ENCODE data around the gene TRAF2.

Gene TRAF2

DNA sequence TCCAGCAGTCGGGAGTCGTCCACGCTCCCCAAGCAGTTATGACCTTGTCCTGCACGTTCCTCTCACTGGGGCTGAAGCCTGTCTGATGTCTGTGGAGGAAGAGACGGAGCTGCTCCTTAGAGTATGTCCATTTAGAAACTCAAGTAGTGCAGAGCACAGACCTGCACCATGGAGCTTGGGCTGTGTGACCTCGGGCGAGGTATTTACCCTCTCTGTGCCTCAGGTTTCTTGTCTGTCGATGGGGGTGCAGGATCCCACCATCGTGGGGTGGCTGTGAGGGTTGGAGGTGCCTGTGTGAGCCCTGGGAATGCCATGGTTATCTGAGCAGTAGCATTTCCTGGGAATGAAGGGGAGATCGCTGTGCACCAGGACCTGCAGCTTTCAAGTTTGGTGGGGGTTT, 14.2 kb downstream of the TRAF2 start:
- DNase-seq (ENCODE audit: insufficient read length, low spot score), result no peak
- TF ChIP-seq, protein P1, sequence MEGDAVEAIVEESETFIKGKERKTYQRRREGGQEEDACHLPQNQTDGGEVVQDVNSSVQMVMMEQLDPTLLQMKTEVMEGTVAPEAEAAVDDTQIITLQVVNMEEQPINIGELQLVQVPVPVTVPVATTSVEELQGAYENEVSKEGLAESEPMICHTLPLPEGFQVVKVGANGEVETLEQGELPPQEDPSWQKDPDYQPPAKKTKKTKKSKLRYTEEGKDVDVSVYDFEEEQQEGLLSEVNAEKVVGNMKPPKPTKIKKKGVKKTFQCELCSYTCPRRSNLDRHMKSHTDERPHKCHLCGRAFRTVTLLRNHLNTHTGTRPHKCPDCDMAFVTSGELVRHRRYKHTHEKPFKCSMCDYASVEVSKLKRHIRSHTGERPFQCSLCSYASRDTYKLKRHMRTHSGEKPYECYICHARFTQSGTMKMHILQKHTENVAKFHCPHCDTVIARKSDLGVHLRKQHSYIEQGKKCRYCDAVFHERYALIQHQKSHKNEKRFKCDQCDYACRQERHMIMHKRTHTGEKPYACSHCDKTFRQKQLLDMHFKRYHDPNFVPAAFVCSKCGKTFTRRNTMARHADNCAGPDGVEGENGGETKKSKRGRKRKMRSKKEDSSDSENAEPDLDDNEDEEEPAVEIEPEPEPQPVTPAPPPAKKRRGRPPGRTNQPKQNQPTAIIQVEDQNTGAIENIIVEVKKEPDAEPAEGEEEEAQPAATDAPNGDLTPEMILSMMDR (IDR thresholded peaks at IDR 0.05; ENCODE audit: insufficient read depth, missing control alignments), result no peak
- no peak for FAIRE-seq

DNA sequence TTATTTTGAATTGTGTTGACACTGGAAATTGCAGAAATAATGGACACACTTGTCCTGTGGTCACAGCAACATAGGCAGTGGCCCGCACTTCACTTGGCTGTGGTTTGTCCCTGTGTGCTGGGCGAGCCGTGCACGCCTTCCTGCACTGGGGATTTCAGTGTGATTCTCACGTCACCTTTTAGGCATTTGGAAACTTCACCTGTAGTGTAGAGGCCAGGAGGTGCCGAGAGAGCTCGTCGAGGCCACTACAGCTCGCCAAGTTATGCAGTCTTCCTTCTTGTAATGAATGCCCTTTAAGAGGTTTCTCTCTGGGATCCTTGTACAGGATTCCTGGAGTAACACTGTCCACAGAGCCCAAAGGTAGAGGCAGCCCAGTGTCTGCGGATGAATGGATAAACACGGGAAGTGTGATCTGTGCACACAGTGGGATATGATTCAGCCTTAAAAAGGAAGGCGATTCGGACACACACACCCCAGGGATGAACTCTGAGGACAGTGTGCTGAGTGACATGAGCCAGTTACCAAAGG, 14.7 kb downstream of the TRAF2 start:
- TF ChIP-seq, protein P1 (IDR thresholded peaks at IDR 0.05; ENCODE audit: insufficient read depth, missing control alignments), result no peak
- FAIRE-seq, result no peak
- no peak for DNase-seq (ENCODE audit: insufficient read length, low spot score)

DNA sequence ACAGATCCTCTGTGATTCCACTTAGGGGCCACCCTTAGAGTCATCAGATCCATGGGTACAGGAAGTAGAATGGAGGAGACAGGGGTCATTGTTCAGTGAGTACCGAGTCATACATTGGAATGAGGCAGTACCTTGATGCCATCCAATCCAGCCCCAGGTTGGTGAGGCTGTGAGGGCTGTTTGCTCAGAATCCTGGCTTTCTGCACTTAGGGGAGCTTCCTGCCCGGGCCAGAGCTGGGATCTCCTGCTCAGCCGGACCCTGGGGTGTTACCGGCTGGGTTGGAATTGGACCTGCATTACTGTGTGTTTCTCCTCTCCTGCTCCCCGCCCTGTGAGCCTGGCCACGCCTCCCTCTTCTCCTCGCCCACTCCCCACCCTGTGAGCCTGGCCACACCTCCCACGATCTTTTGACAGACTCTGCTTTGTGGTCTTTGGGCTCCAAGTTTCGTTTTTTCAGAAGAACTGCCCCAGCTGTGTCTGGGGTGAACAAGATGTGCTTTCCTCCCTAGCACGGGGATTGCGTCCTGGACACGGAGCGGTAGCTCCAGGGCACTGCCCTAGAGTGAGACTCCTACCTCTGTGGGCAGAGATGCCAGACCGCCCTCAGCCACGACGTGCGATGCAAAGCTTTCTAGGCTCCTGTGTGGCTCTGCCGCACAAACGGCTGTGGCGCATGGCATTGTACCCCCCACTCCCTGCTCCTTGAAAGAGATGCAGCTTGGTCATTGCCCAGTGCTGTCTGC, 15.4 kb downstream of the TRAF2 start:
- DNase-seq (ENCODE audit: insufficient read length, low spot score) (no peak), FAIRE-seq (no peak)
- TF ChIP-seq, protein P1 (IDR thresholded peaks at IDR 0.05; ENCODE audit: insufficient read depth, missing control alignments), result no peak

DNA sequence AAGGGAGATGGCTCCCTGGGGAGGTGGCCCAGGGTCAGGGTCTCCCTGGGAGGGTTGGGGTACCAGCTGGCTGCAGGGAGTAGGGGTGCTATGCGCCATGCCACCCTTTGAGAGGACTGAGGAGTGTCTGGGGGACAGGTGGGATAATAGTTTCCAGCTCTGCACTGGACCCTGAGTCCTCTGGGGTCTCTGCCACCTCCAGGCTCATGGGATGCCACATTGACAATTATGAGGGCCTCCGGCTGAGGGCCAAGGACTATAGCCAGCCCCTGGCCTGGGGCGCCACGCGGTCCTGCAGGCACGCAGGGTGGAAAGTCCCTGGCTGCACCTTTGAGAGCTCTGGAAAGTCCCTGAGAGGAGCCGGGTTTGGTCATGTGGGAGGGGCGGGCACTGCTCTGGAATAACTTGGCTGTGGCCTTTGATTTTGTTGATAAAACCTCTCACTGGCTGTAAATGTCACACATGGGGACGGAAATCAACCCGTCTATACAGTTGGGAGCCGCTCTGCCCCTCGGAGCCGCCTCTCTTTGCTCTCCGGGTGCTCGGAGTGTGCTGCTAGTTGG, 16.0 kb downstream of the TRAF2 start:
- TF ChIP-seq, protein P1 (IDR thresholded peaks at IDR 0.05; ENCODE audit: insufficient read depth, missing control alignments), result no peak
- no peak for FAIRE-seq
- no peak for DNase-seq (ENCODE audit: insufficient read length, low spot score)

DNA sequence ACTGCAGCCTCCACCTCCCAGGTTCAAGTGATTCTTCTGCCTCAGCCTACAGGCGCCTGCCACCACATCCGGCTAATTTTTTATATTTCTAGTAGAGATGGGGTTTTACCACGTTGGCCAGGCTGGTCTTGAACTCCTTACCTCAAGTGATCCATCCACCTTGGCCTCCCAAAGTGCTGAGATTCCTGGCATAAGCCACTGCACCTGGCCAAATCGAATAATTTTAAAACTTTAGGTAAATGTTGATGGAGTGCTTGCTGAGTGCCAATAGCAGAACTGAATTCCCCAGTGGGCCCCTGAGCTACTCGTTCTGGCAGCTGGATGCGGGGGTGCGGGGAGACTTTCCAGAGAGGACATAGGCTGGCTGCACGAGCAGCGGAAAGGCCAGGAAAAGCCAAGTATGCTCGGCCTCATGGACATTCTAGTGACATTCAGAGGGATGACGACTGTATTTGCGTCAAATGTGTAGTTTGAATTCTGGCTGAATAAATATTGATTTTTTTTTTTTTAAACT, 16.8 kb downstream of the TRAF2 start:
- TF ChIP-seq, protein P1 (IDR thresholded peaks at IDR 0.05; ENCODE audit: insufficient read depth, missing control alignments), result no peak
- FAIRE-seq, result no peak
- DNase-seq (ENCODE audit: insufficient read length, low spot score), result no peak

DNA sequence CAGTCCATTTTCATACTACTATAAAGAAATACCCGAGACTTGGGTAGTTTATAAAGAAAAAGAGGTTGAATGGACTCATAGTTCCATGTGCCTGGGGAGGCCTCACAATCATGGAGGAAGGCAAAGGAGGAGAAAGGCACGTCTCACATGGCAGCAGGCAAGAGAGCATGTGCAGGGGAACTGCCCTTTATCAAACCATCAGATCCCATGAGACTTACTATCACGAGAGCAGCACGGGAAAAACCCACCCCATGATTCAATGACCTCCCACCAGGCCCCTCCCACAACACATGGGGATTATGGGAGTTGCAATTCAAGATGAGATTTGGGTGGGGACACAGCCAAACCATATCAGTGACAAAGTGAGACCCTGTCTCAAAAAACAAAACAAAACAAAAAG, 19.9 kb downstream of the TRAF2 start:
- FAIRE-seq (no peak), DNase-seq (ENCODE audit: insufficient read length, low spot score) (no peak)
- TF ChIP-seq, protein P1 (IDR thresholded peaks at IDR 0.05; ENCODE audit: insufficient read depth, missing control alignments), result no peak
